WTC11 (cell line): ENCODE measurements around the gene EIF3K.

Experiments used
- CDX4 ChIP-seq: fragments of 250-450 bp; sonication (Bioruptor Pico); IDR thresholded peaks from 2 replicates; pipeline ENCODE4 v1.9.0; 2021; ENCODE audit warnings: moderate library complexity, mild to moderate bottlenecking, inconsistent platforms, borderline replicate concordance
- CTCF ChIP-seq: fragments of 200-600 bp; IDR thresholded peaks from 2 replicates; pipeline ENCODE4 v1.8.0; 2022; ENCODE audit warnings: antibody characterized with exemption
- IRF2 ChIP-seq: sonication (generic); formaldehyde crosslinking; IDR thresholded peaks from 2 replicates; pipeline ENCODE4 v1.8.0; 2022; ENCODE audit warnings: low read depth, missing genetic modification reagents, borderline replicate concordance
- JUN ChIP-seq: sonication (generic); formaldehyde crosslinking; IDR thresholded peaks from 2 replicates; pipeline ENCODE4 v1.8.0; 2023; ENCODE audit warnings: mild to moderate bottlenecking, missing genetic modification reagents
- MYBL2 ChIP-seq: sonication (generic); formaldehyde crosslinking; IDR thresholded peaks from 2 replicates; pipeline ENCODE4 v1.8.1; 2023; ENCODE audit warnings: mild to moderate bottlenecking, moderate library complexity, missing genetic modification reagents
- NR2C2 ChIP-seq: sonication (generic); formaldehyde crosslinking; IDR thresholded peaks from 2 replicates; pipeline ENCODE4 v1.8.0; 2022; ENCODE audit warnings: mild to moderate bottlenecking, missing genetic modification reagents
- SMAD4 ChIP-seq: sonication (generic); formaldehyde crosslinking; IDR thresholded peaks from 2 replicates; pipeline ENCODE4 v1.8.0; 2022; ENCODE audit warnings: mild to moderate bottlenecking, missing genetic modification reagents
- ZNF121 ChIP-seq: sonication (generic); formaldehyde crosslinking; IDR thresholded peaks from 2 replicates; pipeline ENCODE4 v1.8.0; 2023; ENCODE audit warnings: missing genetic modification reagents
- ZNF219 ChIP-seq: sonication (generic); formaldehyde crosslinking; IDR thresholded peaks from 2 replicates; pipeline ENCODE4 v1.8.0; 2023; ENCODE audit warnings: missing genetic modification reagents, mild to moderate bottlenecking, borderline replicate concordance

GRCh38 chr19:38684862-38685665 lies 66.1 kb downstream of the EIF3K start:
- TF ChIP-seq NR2C2 (no peak), CTCF (no peak), ZNF219 (CRISPR knock-in tag) (no peak), CDX4 (CRISPR knock-in tag) (no peak), ZNF121 (CRISPR knock-in tag) (no peak), IRF2 (CRISPR knock-in tag) (no peak), MYBL2 (no peak), JUN (CRISPR knock-in tag) (no peak), SMAD4 (no peak)
